HEK293T (cell line): ENCODE results near the gene KDM1B.

Experiments used
- ELF4 ChIP-seq: fragments of 450-650 bp; IDR thresholded peaks from 2 replicates; pipeline ENCODE4 v1.6.1; 2017; ENCODE audit warnings: antibody characterized with exemption
- FOXM1 ChIP-seq: fragments of 450-650 bp; IDR thresholded peaks from 2 replicates; pipeline ENCODE4 v1.6.1; 2017; ENCODE audit warnings: mild to moderate bottlenecking, borderline replicate concordance
- NFRKB ChIP-seq: fragments of 450-650 bp; IDR thresholded peaks from 2 replicates; pipeline ENCODE4 v1.6.1; 2016; ENCODE audit warnings: mild to moderate bottlenecking, moderate library complexity
- PKNOX1 ChIP-seq: fragments of 450-650 bp; IDR thresholded peaks from 2 replicates; pipeline ENCODE4 v1.6.1; 2016

- no peak for TF ChIP-seq FOXM1
- TF ChIP-seq ELF4 = no peak
- no peak for TF ChIP-seq PKNOX1
- no peak for TF ChIP-seq NFRKB
These were observed 22.9 kb upstream of the KDM1B start for GRCh38 chr6:18132346-18132745.
